Superior temporal gyrus (tissue), 1 donor: Measurements from ENCODE around the gene SLC25A13.
"Not testable (repeated sequence)": the region's sequence is repeated elsewhere in the genome, so short reads cannot be mapped to it uniquely, and the experiment has no call there.

Experiments
- DNase-seq: peaks from one replicate; pipeline ENCODE4 v3.0.0-alpha.2; 2016; ENCODE audit errors: extremely low spot score

Gene SLC25A13

GRCh38 chr7:96157856-96158255 lies 164.0 kb downstream of the SLC25A13 start:
- no peak for DNase-seq

GRCh38 chr7:96154506-96154905 lies 167.4 kb downstream of the SLC25A13 start:
- DNase-seq: not testable (repeated sequence)

- DNase-seq: no peak
Observed at GRCh38 chr7:96152706-96153105, 169.2 kb downstream of the SLC25A13 start.

- no peak for DNase-seq
Observed at GRCh38 chr7:96151889-96152288, 170.0 kb downstream of the SLC25A13 start.

GRCh38 chr7:96144260-96144526 lies 177.7 kb downstream of the SLC25A13 start:
- no peak for DNase-seq

GRCh38 chr7:96143495-96144259 lies 178.2 kb downstream of the SLC25A13 start:
- DNase-seq: no peak

GRCh38 chr7:96136600-96137239 lies 185.2 kb downstream of the SLC25A13 start:
- no peak for DNase-seq

- DNase-seq: no peak
Observed at GRCh38 chr7:96135241-96135640, 186.7 kb downstream of the SLC25A13 start.

- DNase-seq: no peak
Observed at GRCh38 chr7:96131525-96131924, 190.4 kb downstream of the SLC25A13 start.

GRCh38 chr7:96127746-96128145 lies 194.2 kb downstream of the SLC25A13 start:
- no peak for DNase-seq

- DNase-seq: no peak
Observed at GRCh38 chr7:96126382-96126781, 195.5 kb downstream of the SLC25A13 start.

GRCh38 chr7:96122746-96123145 lies 199.2 kb downstream of the SLC25A13 start:
- DNase-seq: no peak

GRCh38 chr7:96121752-96122151 lies 200.1 kb downstream of the SLC25A13 start:
- no peak for DNase-seq

- DNase-seq: no peak
Observed at GRCh38 chr7:96120445-96121225, 201.3 kb downstream of the SLC25A13 start.

- no peak for DNase-seq
Observed at GRCh38 chr7:96118449-96119001, 203.4 kb downstream of the SLC25A13 start.

- no peak for DNase-seq
Observed at GRCh38 chr7:96116173-96116572, 205.7 kb downstream of the SLC25A13 start.

- no peak for DNase-seq
Observed at GRCh38 chr7:96114190-96114589, 207.7 kb downstream of the SLC25A13 start.

GRCh38 chr7:96111405-96111804 lies 210.5 kb downstream of the SLC25A13 start:
- no peak for DNase-seq

GRCh38 chr7:96104984-96105383 lies 216.9 kb downstream of the SLC25A13 start:
- no peak for DNase-seq

- no peak for DNase-seq
Observed at GRCh38 chr7:96102096-96102811, 219.6 kb downstream of the SLC25A13 start.

- no peak for DNase-seq
Observed at GRCh38 chr7:96100737-96101136, 221.2 kb downstream of the SLC25A13 start.

- no peak for DNase-seq
Observed at GRCh38 chr7:96097835-96098234, 224.1 kb downstream of the SLC25A13 start.
